Stimulated activated CD4-positive, alpha-beta T cell treated with anti-CD3 and anti-CD28 coated beads, Interleukin-12 subunit alpha, Interleukin-12 subunit beta, amount 100 ng/mL, for 4 hours (primary cell): ENCODE results near the gene NT5C2.

Experiments
- DNase-seq: peaks from one replicate; pipeline ENCODE4 v3.0.0-alpha.2; 2020

The NT5C2 gene

GRCh38 chr10:103053659-103054581 is 139.2 kb downstream of the NT5C2 start:
- peak; percentile 10 for DNase-seq

GRCh38 chr10:103049237-103049636 is 143.8 kb downstream of the NT5C2 start:
- DNase-seq = no peak

- no peak for DNase-seq
Measured at GRCh38 chr10:103047381-103047780, 145.7 kb downstream of the NT5C2 start.

GRCh38 chr10:103045961-103046360 is 147.1 kb downstream of the NT5C2 start:
- no peak for DNase-seq

- DNase-seq = no peak
Measured at GRCh38 chr10:103044942-103045489, 148.1 kb downstream of the NT5C2 start.

GRCh38 chr10:103042908-103043307 is 150.2 kb downstream of the NT5C2 start:
- DNase-seq = no peak

- DNase-seq = no peak
Measured at GRCh38 chr10:103042129-103042528, 150.9 kb downstream of the NT5C2 start.

GRCh38 chr10:103041391-103041790 is 151.7 kb downstream of the NT5C2 start:
- no peak for DNase-seq

GRCh38 chr10:103040418-103040817 is 152.7 kb downstream of the NT5C2 start:
- DNase-seq = no peak

GRCh38 chr10:103038570-103038969 is 154.5 kb downstream of the NT5C2 start:
- DNase-seq = no peak
